Left renal pelvis (tissue), 4 donors: ENCODE results near the gene QPRT. TPM values are rescaled to one million over a fixed set of nuclear protein-coding genes. Genes with fewer than 3 reads are reported as not detected.
"Not testable (repeated sequence)": the region's sequence is repeated elsewhere in the genome, so short reads cannot be mapped to it uniquely, and the experiment has no call there.

Experiments
- DNase-seq, 4 donors: peaks; one replicate each; pipeline ENCODE4 v3.0.0-alpha.2; 2013; ENCODE audit warnings: low read depth in 4 of 4, low spot score in 3 of 4
- polyA plus RNA-seq, 4 donors: library from polyadenylated mRNA; unstranded; fragments of 120-200 nt; gene quantifications; one replicate each; pipeline ENCODE4 v1.2.1, GENCODE V29; 2013; ENCODE audit not compliant: insufficient read length in 4 of 4

QPRT gene
- polyA plus RNA-seq, result 100 to 1,000 TPM in 3 of 4 donors, 10 to 100 TPM in 1; 89.1 to 190 (median 133) TPM

DNA sequence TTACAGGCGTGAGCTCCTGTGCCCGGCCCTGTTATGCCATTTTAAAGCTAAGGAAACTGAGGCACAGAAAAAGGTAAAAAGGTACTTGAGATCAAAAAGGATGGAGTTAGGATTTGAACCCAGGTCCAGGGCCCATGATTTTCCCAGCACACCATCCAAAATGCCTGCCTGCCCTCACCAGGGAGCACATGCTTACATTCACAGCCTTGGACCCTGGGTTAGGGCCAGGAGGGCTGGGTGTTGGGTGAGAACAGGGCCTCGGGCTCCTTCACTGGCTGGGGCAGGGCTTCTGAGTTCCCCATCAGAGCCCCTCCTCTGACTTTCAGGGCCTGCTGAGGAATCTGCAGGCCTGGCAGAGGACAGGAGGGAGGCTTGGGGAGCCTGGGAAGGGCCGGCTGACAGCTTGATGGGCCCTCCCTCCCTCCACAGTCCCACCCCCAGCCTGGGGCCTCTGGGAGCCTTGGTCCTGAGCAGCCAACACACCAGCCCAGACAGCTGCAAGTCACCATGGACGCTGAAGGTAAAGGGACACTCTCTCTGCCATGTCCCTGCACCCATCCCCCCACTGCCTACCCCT, at the start of gene QPRT:
Gene QPRT, plus strand, starts transcription at position 490 of the 577 bp plus-strand sequence. Its CDS starts 18 bp downstream, at position 508.
- peak; percentile 64 to 79 (median 74) for DNase-seq

DNA sequence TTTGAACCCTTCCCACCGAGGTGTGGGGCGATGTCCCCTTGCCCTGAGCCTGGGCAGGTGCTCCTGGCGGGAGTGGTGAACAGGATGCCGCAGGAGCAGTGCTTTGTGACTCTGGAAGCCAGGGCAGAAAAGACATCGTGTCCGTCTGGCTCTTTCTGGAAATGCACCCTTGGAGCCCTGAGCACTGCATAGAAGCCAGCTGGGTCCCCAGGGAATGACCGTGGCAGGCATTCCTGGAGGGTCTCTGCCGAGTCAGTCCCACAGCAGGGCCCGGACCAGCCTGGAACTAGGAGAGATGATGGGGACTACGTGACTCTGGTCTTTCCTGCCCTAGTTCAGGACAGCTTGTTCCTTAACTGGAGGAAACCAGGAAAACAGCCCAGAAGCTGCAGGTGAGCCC, 49.7 kb upstream of the QPRT start:
- DNase-seq, result not testable (repeated sequence)

DNA sequence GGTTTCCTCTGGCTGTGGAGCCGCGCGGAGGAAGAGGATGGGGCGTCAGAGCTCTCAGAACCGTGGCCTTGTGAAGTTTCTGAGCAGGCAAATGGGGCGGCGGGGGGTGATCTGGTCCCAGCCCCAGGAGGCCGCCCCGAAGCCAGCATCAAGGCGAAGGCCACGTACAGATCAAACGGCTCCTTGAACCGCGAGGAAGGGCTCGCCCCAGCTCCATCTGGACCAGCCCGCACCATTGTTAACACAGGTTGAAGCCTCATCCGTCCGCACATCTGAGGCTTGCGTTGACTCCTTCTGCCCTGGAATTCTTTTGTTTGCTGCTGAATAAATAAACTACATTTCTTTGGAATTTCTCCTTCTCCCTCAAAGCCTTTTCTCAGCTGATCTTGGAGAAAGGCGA, 47.3 kb upstream of the QPRT start:
- not testable (repeated sequence) for DNase-seq

DNA sequence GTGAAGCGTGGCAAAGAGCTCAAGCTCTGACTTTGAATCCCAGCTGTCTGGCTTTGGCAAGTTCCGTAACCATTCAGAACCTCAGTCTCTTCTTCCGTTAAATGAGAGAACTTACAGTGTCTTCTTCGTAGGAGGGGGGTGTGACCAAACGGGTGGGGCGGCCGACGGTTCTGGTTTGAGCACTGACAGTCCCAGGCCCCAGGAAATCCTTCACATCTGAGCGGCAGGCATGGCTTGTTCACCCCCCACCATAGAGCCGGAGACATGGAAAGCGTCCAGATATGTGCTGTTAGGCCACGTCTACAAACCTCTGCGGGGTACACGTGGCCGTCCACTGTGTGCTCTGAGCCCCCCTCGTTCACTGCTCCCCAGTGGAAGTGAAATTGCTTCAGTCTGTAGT, 43.1 kb upstream of the QPRT start:
- not testable (repeated sequence) for DNase-seq

DNA sequence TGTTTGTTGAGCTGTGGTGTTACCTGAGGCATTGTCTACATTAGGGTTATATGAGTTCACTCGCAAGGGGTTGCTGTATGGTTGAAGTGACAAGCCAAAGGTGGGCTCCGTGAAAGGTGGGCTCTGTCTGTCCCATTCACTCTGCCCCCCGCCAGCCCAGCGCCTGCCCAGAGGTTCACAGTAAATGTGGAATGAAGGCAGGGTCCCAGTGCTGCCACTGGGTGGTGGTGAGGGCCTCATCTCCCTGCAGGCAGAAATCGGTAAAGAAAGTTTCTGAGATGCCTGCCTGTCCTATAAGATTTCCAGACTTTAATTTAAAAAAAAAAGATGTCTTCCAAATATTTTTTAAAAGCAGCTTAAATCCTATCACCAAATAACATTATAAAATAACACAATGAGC, 42.6 kb upstream of the QPRT start:
- DNase-seq, result not testable (repeated sequence)

DNA sequence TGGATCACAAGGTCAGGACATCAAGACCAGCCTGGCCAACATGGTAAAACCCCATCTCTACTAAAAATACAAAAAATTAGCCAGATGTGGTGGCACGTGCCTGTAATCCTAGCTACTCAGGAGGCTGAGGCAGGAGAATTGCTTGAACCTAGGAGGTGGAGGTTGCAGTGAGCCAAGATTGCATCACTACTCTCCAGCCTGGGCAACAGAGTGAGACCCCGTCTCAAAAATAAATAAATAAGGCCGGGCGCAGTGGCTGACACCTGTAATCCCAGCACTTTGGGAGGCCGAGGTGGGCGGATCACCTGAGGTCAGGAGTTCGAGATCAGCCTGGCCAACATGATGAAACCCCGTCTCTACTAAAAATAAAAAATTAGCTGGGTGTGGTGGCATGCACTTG, 40.2 kb upstream of the QPRT start:
- not testable (repeated sequence) for DNase-seq

DNA sequence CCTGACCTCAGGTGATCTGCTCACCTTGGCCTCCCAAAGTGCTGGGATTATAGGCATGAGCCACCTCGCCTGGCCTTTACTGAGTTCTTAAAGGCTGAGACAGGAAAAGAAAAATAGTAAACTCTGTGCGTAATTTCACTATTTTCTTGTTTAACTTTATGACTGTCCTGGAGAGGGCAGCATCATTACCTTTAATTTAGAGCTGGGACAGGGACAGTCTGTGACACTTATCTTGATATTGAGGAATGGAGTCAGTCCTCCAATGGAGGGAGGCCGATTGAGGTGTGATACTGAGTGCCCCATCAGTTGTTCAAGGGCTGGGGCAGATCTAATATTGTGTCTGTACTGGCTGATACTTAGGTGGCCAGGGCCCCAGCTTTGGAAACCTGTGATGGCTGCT, 37.4 kb upstream of the QPRT start:
- no peak for DNase-seq

DNA sequence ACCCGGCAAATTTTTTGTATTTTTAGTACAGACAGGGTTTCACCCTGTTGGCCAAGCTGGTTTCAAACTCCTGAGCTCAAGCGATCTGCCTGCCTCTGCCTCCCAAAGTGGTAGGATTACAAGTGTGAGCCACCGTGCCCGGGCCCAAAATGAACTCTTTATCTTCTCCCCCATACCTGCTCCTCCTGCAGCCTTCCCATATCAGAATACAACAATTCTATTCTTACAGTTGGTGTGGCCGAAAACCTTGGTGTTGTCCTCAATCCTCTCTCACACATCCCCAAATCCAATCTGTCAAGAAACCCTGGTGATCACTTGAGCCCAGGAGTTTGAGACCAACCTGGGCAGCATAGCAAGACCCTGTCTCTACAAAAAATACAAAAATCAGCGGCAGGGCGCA, 35.4 kb upstream of the QPRT start:
- no peak for DNase-seq

DNA sequence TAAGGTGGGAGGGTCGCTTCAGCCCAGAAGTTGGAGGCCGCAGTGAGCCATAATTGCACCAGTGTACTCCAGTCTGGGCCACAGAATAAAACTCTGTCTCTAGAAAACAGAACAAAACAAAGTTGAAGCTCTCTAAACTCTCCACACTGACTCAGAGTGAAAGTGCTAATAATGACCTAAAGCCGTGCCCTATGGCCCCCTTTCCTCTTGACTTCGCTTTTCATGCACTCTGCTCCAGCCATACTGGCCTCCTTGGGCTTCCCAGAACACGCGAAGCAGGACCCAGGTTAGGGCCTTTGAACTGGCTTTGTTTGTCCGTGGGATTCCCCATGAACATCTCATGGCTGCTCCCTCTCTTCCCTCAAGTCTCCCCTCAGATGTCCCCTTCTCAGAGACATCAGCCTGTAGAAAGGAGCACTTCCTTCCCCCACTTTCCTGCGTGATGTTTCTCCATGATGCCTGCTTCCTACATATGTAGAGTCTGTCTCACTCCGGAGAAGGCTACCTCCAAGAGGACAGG, 34.6 kb upstream of the QPRT start:
- DNase-seq, result no peak

DNA sequence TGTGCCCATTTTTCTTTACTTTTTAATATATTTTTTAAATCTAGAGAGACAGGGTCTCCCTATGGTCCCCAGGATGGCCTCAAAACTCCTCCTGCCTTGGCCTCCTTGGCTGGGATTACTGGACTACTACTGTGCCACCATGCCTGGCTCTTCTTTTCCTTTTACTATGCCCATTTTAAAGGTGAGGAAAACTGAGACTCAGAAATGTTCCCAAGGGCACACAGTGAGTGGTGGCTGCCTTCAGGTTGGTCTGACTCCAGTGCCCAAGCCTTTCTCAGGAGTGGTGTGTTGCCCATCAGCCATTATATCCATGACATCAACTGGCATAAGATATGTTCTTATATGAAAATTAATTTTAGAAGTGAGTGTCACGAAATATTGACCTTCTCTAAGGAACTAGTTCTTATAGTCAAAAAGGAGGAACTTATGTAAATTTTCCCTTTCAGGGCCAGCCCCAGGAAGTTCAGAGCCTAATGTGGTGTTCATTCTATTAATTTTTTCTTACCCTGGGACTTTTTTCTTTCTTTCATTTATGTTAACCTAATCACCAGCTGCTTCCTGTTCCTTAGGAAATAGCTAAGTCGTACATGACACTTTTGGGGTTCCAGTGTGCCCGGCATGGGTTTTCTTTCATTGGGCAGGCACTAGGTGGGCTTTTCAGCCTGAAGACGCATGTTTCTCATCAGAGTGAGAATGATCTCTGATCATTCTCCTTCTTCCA, 33.8 kb upstream of the QPRT start:
- DNase-seq, result no peak

DNA sequence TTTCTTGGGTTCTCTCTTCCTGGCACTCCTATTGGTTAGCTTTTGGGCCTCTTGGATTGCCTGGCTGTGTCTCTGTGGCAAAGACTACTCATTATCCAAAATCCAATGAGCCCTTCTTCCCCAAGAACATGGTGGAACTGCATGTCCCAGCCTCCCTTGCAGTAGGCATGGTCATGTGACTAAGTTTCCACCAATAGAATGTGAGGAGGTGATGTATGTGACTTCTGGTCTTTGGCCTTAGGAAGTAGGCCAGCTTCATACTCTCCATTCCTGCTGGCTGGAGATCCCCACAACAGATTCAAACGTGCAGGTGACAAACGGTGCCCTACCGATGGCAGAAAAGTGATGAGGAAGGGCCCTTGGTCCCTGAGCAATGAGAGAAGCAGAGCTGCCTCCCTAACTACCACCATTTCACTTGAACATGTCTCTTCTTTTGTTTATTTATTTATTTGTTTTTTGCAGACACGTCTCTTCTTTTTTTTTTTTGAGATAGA, 33.2 kb upstream of the QPRT start:
- DNase-seq, result no peak

DNA sequence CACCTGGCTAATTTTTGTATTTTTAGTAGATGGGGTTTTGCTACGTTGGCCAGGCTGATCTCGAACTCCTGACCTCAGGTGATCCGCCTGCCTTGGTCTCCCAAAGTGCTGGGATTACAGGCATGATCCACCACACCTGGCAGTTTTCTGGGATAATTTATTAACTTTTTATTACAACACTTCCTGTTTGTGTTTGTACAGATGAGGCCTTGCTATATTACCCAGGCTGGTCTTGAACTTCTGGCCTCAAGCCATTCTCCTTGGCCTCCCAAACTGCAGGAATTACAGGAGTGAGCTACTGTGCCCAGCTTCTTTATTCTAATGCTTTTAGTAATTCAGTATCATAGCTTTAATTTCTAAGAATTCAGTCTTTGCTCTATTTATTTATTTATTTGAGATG, 32.0 kb upstream of the QPRT start:
- no peak for DNase-seq

DNA sequence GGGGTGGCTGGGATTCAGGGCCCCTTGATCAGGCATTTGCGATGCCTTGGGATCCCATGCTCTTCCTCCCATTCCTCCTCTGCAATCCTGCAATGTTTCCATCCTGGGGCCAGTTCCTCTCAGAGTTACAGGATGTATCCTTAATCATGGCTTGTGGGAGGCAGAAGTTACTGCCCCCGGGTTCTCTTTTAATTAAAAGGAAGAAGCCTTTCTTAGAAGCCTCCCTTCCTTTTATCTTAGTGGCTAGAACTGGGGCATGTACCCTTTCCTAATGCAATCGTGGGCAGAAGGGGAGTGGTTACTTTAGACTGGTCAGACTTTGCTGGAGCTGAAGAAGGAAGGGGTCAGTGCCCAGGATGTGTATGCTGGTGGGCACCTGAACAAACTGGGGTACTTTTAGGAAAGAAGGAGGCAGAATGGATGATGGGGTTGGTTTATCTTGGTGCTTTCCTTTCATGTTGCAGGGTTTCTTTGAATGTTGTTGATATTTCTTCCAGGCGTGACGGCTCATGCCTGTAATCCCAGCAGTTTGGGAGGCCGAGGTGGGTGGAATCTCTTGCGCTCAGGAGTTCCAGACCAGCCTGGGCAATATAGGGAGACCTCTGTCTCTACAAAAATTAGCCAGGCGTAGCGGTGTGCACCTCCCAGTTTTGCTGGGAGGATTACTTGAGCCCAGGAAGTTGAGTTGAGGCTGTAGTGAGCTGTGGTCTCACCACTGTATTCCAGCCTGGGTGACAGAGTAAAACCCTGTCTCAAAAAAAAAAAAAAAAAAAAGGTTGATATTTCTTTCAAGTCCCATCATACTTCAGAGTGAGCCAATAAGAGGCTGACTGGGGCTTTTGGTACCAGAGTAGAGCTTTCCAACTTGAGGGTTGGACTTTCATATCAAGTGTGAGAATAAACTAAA, 29.1 kb upstream of the QPRT start:
- DNase-seq, result no peak

DNA sequence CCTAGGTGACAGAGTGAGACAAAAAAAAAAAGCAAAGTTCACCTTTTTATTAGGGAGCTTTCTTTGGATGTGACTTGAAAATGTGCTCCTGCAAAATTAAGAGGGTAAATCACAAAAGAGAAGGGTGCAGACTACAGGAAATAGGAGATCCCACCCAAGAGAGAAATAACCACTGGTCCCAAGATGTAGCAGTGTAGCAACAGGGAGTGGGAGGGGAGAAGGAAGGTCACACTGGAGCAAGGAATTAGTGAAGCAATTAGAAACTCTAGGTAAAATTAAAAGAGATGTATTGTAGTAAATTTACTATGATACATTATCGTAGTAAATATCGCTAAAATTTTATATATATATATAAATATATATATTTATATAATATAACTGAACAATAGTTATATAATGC, 28.2 kb upstream of the QPRT start:
- no peak for DNase-seq

DNA sequence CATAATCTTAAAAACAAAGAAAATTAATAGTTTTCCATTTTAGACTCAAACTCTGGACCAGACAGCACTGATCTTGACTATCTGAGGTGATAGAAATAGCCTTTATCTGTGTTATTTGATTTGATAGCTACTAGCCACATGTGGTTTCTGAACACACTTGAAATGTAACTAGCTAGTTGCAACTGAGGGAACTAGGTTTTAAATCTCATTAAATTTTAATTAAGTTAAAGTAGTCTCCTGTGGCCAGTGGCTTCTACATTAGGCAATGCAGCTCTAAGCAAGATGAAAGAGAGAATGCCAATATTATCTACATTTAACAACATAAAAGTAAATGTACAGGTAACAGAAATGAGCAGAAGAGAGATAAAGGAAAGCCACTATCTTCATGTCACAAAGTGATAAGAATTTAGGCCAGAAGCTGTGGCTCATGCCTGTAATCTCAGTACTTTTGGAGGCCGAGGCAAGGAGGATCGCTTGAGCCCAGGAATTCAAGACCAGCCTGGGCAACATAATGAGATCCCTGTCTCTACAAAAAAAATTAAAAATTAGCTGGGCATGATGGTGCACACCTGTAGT, 27.1 kb upstream of the QPRT start:
- DNase-seq, result no peak

DNA sequence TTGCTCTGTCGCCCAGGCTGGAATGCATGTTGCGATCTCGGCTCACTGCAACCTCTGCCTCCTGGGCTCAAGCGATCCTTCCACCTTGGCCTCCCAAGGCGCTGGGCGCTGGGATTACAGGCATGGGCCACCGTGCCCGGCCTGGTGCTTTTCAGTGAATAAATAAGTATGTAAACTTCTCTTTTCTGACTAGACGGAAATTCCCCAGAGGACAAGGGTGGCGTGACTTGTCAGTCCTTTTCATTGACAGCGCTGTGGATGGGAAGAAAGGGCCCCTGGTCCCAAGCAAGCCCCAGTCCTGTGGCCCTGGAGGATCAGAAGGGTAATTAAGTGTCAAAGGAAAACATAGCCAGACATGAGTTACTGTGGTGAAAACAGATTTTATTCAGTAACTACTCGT, 25.5 kb upstream of the QPRT start:
- no peak for DNase-seq

DNA sequence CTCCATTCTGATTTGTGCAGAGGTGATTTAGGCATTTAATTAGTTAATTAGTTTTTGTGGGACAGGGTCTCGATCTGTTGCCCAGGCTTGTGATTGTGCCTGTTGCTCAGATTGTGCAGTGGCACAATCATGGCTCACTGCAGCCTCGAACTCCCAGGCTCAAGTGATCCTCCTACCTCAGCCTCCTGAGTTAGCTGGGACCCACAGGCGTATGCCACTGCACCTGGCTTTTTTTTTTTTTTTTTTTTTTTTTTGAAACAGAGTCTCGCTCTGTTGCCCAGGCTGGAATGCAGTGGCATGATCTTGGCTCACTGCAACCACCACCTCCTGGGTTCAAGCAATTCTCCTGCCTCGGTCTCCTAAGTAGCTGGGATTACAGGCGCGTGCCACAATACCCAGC, 25.1 kb upstream of the QPRT start:
- DNase-seq, result not testable (repeated sequence)

DNA sequence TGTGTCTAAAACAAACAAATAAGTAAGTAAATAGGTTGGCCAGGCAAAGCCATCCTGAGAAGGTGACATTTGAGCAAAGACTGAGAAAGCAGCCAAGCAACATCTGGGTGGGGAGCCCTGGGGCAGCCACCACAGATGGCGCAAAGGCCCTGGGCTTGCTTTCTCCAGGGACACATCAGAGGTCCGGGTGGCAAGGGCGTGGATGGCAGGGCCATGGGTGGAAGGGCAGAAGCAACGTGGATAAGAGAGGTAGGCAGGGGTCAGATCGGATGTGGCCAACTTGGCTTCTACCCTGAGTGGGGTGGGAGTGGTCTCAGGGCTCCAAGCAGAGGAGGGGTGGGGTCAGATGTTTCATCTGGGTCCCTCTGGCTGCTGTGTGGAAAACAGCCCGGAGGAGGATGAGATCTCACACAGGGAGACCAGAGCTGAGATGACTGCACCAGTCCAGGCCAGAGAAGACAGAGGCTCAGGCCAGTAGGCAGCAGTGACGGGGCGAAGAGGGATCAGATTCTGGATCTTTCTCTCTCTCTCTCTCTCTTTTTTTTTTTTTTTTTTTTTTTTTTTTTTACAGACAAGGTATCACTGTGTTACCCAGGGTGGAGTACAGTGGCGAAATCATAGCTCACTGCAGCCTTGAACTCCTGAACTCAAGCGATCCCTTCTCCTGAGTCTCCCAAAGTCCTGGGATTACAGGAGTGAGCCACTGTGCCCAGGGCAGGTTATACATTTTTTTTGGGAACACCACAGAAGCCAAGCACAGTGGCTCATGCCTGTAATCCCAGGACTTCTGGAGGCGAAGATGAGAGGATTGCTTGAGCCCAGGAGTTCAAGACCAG, 22.1 kb upstream of the QPRT start:
- no peak for DNase-seq

DNA sequence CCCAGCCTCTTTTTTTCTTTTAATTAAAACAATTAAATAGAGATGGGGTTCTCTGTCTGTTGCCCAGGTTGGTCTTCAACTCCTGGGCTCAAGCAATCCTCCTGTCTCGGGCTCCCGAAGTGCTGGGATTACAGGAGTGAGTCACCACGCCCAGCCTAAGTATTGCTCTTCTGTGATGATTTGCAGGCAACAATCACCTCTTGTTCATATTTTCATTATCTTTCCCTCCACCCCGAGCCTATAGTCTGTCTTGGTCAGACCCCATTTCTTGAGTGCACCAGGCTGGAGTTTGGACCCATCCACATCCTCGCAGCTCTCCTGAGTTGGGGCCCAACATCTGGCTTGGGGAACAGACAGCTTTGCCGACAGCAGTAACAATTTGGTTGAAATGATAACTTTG, 20.3 kb upstream of the QPRT start:
- DNase-seq, result no peak
